Epithelial cell of esophagus (primary cell): ENCODE data around the gene GPSM1.

ENCODE experiments used
- DNase-seq: peaks from one replicate; pipeline ENCODE4 v3.0.0; 2010; ENCODE audit warnings: low read depth
- H3K4me3 ChIP-seq: 2 replicates; pipeline ENCODE4 v1.5.1; 2011; ENCODE audit warnings: mild to moderate bottlenecking, low read length, control low read depth
- TF ChIP-seq, protein P1 (sequence below): IDR thresholded peaks from 2 replicates; pipeline ENCODE4 v1.5.1; 2011; ENCODE audit warnings: low read depth, mild to moderate bottlenecking, low read length, control low read depth, inconsistent platforms; ENCODE audit not compliant: insufficient read depth; ENCODE audit errors: missing control alignments

The GPSM1 gene

GRCh38 chr9:136339958-136340310, 12.6 kb downstream of the GPSM1 start:
- TF ChIP-seq, protein P1, sequence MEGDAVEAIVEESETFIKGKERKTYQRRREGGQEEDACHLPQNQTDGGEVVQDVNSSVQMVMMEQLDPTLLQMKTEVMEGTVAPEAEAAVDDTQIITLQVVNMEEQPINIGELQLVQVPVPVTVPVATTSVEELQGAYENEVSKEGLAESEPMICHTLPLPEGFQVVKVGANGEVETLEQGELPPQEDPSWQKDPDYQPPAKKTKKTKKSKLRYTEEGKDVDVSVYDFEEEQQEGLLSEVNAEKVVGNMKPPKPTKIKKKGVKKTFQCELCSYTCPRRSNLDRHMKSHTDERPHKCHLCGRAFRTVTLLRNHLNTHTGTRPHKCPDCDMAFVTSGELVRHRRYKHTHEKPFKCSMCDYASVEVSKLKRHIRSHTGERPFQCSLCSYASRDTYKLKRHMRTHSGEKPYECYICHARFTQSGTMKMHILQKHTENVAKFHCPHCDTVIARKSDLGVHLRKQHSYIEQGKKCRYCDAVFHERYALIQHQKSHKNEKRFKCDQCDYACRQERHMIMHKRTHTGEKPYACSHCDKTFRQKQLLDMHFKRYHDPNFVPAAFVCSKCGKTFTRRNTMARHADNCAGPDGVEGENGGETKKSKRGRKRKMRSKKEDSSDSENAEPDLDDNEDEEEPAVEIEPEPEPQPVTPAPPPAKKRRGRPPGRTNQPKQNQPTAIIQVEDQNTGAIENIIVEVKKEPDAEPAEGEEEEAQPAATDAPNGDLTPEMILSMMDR = no peak
- H3K4me3 ChIP-seq = no peak overlapping the region
- DNase-seq = no peak

GRCh38 chr9:136340356-136341041, 13.2 kb downstream of the GPSM1 start:
- no peak overlapping the region for H3K4me3 ChIP-seq
- no peak for DNase-seq
- TF ChIP-seq, protein P1 = no peak

GRCh38 chr9:136341042-136341655, 13.8 kb downstream of the GPSM1 start:
- TF ChIP-seq, protein P1 = no peak
- no peak for DNase-seq
- no peak overlapping the region for H3K4me3 ChIP-seq

GRCh38 chr9:136341769-136342168, 14.4 kb downstream of the GPSM1 start:
- H3K4me3 ChIP-seq = no peak overlapping the region

GRCh38 chr9:136342181-136343120, 15.1 kb downstream of the GPSM1 start:
- TF ChIP-seq, protein P1 = no peak
- peak; percentile 80 for DNase-seq
- H3K4me3 ChIP-seq = peak overlapping the region; percentile 23

More at GRCh38 chr9:136341769-136342168, 14.4 kb downstream of the GPSM1 start:
- TF ChIP-seq, protein P1 = no peak
- no peak for DNase-seq

- no peak overlapping the region for H3K4me3 ChIP-seq
- TF ChIP-seq, protein P1 = no peak
These were observed 16.0 kb downstream of the GPSM1 start for GRCh38 chr9:136343121-136343883.

More at GRCh38 chr9:136343121-136343883, 16.0 kb downstream of the GPSM1 start:
- no peak for DNase-seq
